H1 (cell line): ENCODE results near the gene CDH26. TPM values are rescaled to one million over a fixed set of nuclear protein-coding genes. Genes with fewer than 3 reads are reported as not detected.
A peak's percentile ranks its signal among the peaks of the same experiment; 100 is the strongest.

Source experiments
- CTCF ChIA-PET: fragments of 300-600 bp; sonication (Branson Sonifier 250); formaldehyde crosslinking; loops from one replicate; lab custom pipeline; 2021; ENCODE audit not compliant: partially characterized antibody; lab: Charles Lee
- POLR2A ChIA-PET: fragments of 300-600 bp; sonication (Branson Sonifier 250); formaldehyde crosslinking; loops from one replicate; lab custom pipeline; 2021; ENCODE audit warnings: inconsistent platforms; ENCODE audit not compliant: partially characterized antibody; lab: Charles Lee
- DNase-seq, 2 experiments: peaks; one replicate each; pipeline versions ENCODE4 v3.0.0 to v3.0.0-alpha.2; 2010 to 2022; ENCODE audit warnings: low spot score in 2 of 2, low read depth in 1 of 2, mixed read lengths in 1 of 2
- FAIRE-seq: peaks from 2 replicates; lab custom pipeline; 2011; peaks lifted over from hg19 to GRCh38; lab: Jason Lieb, UNC
- H2AFZ ChIP-seq: 2 replicates; pipeline ENCODE4 v1.8.1; 2012; ENCODE audit warnings: low read length, inconsistent platforms
- H2AK5ac ChIP-seq: 2 replicates; pipeline ENCODE4 v1.6.1; 2013; ENCODE audit warnings: low read depth, low read length
- H2BK120ac ChIP-seq: replicated peaks from 2 replicates; pipeline ENCODE3; 2013; ENCODE audit warnings: low read depth, low read length, inconsistent platforms
- H2BK12ac ChIP-seq: 2 replicates; pipeline ENCODE4 v1.6.1; 2013; ENCODE audit warnings: low read depth, low read length
- H2BK15ac ChIP-seq: 2 replicates; pipeline ENCODE4 v1.6.1; 2013; ENCODE audit warnings: low read length
- H2BK20ac ChIP-seq: 2 replicates; pipeline ENCODE4 v1.6.1; 2013; ENCODE audit warnings: low read length
- H2BK5ac ChIP-seq: 2 replicates; pipeline ENCODE4 v1.6.1; 2013; ENCODE audit warnings: low read depth, low read length
- H3K14ac ChIP-seq: 2 replicates; pipeline ENCODE4 v1.6.1; 2013; ENCODE audit warnings: inconsistent platforms; ENCODE audit not compliant: insufficient read length
- H3K18ac ChIP-seq: 2 replicates; pipeline ENCODE4 v1.6.1; 2013; ENCODE audit warnings: low read length; ENCODE audit errors: extremely low read depth
- H3K23ac ChIP-seq: 2 replicates; pipeline ENCODE4 v1.6.1; 2013; ENCODE audit warnings: inconsistent platforms; ENCODE audit not compliant: insufficient read length
- H3K23me2 ChIP-seq: 2 replicates; pipeline ENCODE4 v1.6.1; 2013; ENCODE audit warnings: low read depth, low read length
- H3K27ac ChIP-seq: 2 replicates; pipeline ENCODE4 v1.6.1; 2011; ENCODE audit warnings: low read depth, low read length, inconsistent platforms
- H3K27me3 ChIP-seq, 4 experiments: replicated peaks in 1 of 4; 1 replicate in 1 of 4; 2 replicates in 3 of 4; pipeline versions ENCODE4 v1.6.1 to v1.8.1; 2011 to 2013; ENCODE audit warnings: low read length in 3 of 4, mild to moderate bottlenecking in 3 of 4, inconsistent platforms in 2 of 4, mixed read lengths in 2 of 4, moderate library complexity in 1 of 4; ENCODE audit not compliant: control insufficient read depth in 3 of 4, insufficient read depth in 3 of 4; ENCODE audit errors: extremely low read depth in 1 of 4
- H3K36me3 ChIP-seq, 4 experiments: 2 replicates each; pipeline versions ENCODE4 v1.6.1 to v1.8.1; 2011 to 2013; ENCODE audit warnings: mild to moderate bottlenecking in 4 of 4, low read length in 3 of 4, moderate library complexity in 2 of 4, control low read depth in 1 of 4, inconsistent platforms in 1 of 4; ENCODE audit not compliant: insufficient read depth in 4 of 4, control insufficient read depth in 2 of 4
- H3K4ac ChIP-seq: replicated peaks from 2 replicates; pipeline ENCODE3; 2013; ENCODE audit warnings: low read length, low read depth, mixed read lengths, inconsistent platforms; ENCODE audit not compliant: insufficient read length
- H3K4me1 ChIP-seq, 4 experiments: replicated peaks in 1 of 4; 1 replicate in 1 of 4; 2 replicates in 3 of 4; pipeline versions ENCODE4 v1.6.1 to v1.8.1; 2011 to 2013; ENCODE audit warnings: low read length in 3 of 4, inconsistent platforms in 2 of 4, mixed read lengths in 1 of 4; ENCODE audit not compliant: insufficient read depth in 4 of 4, control insufficient read depth in 3 of 4
- H3K4me2 ChIP-seq, 2 experiments: 2 replicates each; pipeline versions ENCODE4 v1.6.1 to v1.8.1; 2011 to 2013; ENCODE audit warnings: low read depth in 2 of 2, low read length in 2 of 2, control low read depth in 1 of 2, inconsistent platforms in 1 of 2, mild to moderate bottlenecking in 1 of 2; ENCODE audit not compliant: insufficient read depth in 1 of 2
- H3K4me3 ChIP-seq, 4 experiments: fragments of 200-600, 300-600 bp in 1 of 4; sonication (generic), shearing (Covaris generic), sonication (Bioruptor Twin) in 1 of 4; 2 replicates each; pipeline versions ENCODE4 v1.5.1 to v1.8.1; 2011 to 2016; ENCODE audit warnings: low read length in 4 of 4, low read depth in 3 of 4, control low read depth in 2 of 4, inconsistent platforms in 2 of 4, mild to moderate bottlenecking in 2 of 4, mixed read lengths in 1 of 4, moderate library complexity in 1 of 4; ENCODE audit not compliant: insufficient read depth in 2 of 4; ENCODE audit errors: extremely low read depth in 1 of 4
- H3K56ac ChIP-seq: replicated peaks from 2 replicates; pipeline ENCODE3; 2013; ENCODE audit warnings: low read depth, mild to moderate bottlenecking, mixed read lengths, low read length, inconsistent platforms; ENCODE audit not compliant: insufficient read length
- H3K79me1 ChIP-seq: 2 replicates; pipeline ENCODE4 v1.6.1; 2013; ENCODE audit warnings: low read depth, low read length, control low read depth
- H3K79me2 ChIP-seq, 2 experiments: 2 replicates each; pipeline versions ENCODE4 v1.6.1 to v1.8.1; 2012 to 2013; ENCODE audit warnings: low read length in 2 of 2, mild to moderate bottlenecking in 2 of 2, inconsistent platforms in 1 of 2; ENCODE audit not compliant: insufficient read depth in 2 of 2, control insufficient read depth in 1 of 2
- H3K9ac ChIP-seq, 4 experiments: replicated peaks in 1 of 4; 1 replicate in 1 of 4; 2 replicates in 3 of 4; pipeline versions ENCODE4 v1.6.1 to v1.8.1; 2011 to 2013; ENCODE audit warnings: low read depth in 3 of 4, low read length in 3 of 4, control low read depth in 2 of 4, mild to moderate bottlenecking in 2 of 4, moderate library complexity in 2 of 4, inconsistent platforms in 1 of 4; ENCODE audit errors: extremely low read depth in 1 of 4
- H3K9me3 ChIP-seq, 2 experiments: 2 replicates each; pipeline versions ENCODE4 v1.6.1 to v1.8.1; 2012 to 2013; ENCODE audit warnings: mild to moderate bottlenecking in 2 of 2, moderate library complexity in 2 of 2, control low read depth in 1 of 2, inconsistent platforms in 1 of 2, low read depth in 1 of 2, low read length in 1 of 2, mixed read lengths in 1 of 2; ENCODE audit not compliant: insufficient read depth in 2 of 2
- H4K20me1 ChIP-seq, 2 experiments: replicated peaks in 1 of 2; 2 replicates each; pipeline versions ENCODE3 to v1.8.1; 2011 to 2013; ENCODE audit warnings: inconsistent platforms in 2 of 2, low read length in 2 of 2, mild to moderate bottlenecking in 1 of 2; ENCODE audit not compliant: insufficient read depth in 2 of 2, control insufficient read depth in 1 of 2
- H4K5ac ChIP-seq: 2 replicates; pipeline ENCODE4 v1.6.1; 2013; ENCODE audit warnings: low read length, low read depth, mixed read lengths, inconsistent platforms; ENCODE audit not compliant: insufficient read length
- H4K8ac ChIP-seq: 2 replicates; pipeline ENCODE4 v1.8.0; 2013; ENCODE audit warnings: mild to moderate bottlenecking, moderate library complexity, low read length, inconsistent platforms; ENCODE audit not compliant: insufficient read depth; ENCODE audit errors: extremely low read depth
- H4K91ac ChIP-seq: replicated peaks from 2 replicates; pipeline ENCODE3; 2013; ENCODE audit warnings: low read length, mixed read lengths, inconsistent platforms; ENCODE audit not compliant: insufficient read length
- RAD21 ChIP-seq, 2 experiments: IDR thresholded peaks in 1 of 2; conservative IDR thresholded peaks in 1 of 2; 2 replicates each; pipeline ENCODE4 v1.6.1; 2011; ENCODE audit warnings: low read depth in 2 of 2, low read length in 2 of 2, improper control_type of control experiment in 1 of 2, inconsistent platforms in 1 of 2, mild to moderate bottlenecking in 1 of 2, moderate library complexity in 1 of 2
- SP2 ChIP-seq: IDR thresholded peaks from 2 replicates; pipeline ENCODE4 v1.6.1; 2012; ENCODE audit warnings: mild to moderate bottlenecking, low read length, inconsistent platforms
- WGBS, 2 experiments: shearing (Covaris generic) in 1 of 2; methylation state at CpG; one replicate each; pipeline versions ENCODE4 v1.1.6 to v1.1.7; 2013 to 2015; ENCODE audit warnings: low lambda C conversion rate in 2 of 2, mixed read lengths in 2 of 2, inconsistent platforms in 1 of 2, low coverage in 1 of 2, missing lambda C conversion rate in 1 of 2; ENCODE audit not compliant: insufficient replicate concordance in 2 of 2, insufficient coverage in 1 of 2, insufficient read length in 1 of 2; ENCODE audit errors: extremely low coverage in 1 of 2, missing lambda C conversion rate in 1 of 2; 5-methylcytosine and 5-hydroxymethylcytosine counted together
- polyA plus RNA-seq, 7 experiments: library from polyadenylated mRNA; depleted of rRNA in 3 of 7; stranded (reverse) in 5 of 7; unstranded in 2 of 7; fragments of >200 nt in 5 of 7; fragments of 200-250 nt in 2 of 7; gene quantifications; 1 replicate in 5 of 7; 2 replicates in 1 of 7; 4 replicates in 1 of 7; pipeline versions ENCODE4 v1.2.1 to v1.2.3, GENCODE V29; 2011 to 2013; ENCODE audit warnings: missing spikeins in 2 of 7, mixed read lengths in 2 of 7
- total RNA-seq: library from RNA; stranded (reverse); fragmentation: NEBNext Ultra II Directional; extraction: Animal tissue kit (Norgen Biotek cat#: 25700); gene quantifications from 2 replicates; pipeline ENCODE4 v1.2.1, GENCODE V29; 2021

Gene CDH26
- total and polyA plus RNA-seq, 2 of the 8 experiments (the other 6 are each of a cell fraction or from before 2014, with no cell fraction given) = 1.5 to 1.7 TPM

DNA sequence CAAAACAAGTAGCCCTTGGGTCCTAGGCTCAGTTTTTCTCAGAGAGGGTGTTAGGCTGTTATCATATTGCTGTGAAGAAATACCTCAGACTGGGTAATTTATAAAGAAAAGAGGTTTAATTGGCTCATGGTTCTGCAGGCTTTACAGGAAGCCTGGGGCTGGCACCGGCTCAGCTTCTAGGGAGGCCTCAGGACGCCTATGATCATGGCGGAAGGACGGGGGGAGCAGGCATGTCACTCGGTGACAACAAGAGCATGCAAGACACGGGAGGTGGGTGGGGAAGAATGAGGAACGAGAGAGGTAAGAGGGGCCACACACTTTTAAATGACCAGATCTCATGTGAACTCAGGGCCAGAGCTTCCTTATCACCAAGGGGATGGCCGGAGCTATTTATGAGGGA is 26.9 kb downstream of the CDH26 start:
- 98% methylated on average over 8 of the region's 8 CpGs; no CpG with 5 or more reads in 1 of the 2 experiments for WGBS, 2 experiments
- H3K23ac ChIP-seq = no peak overlapping the region
- no peaks in the 10 kb centered on the region for H3K27me3 ChIP-seq
- H3K79me2 ChIP-seq = no peaks in the 10 kb centered on the region
- no peak for DNase-seq
- H4K91ac ChIP-seq = no peak overlapping the region
- H3K36me3 ChIP-seq = no peaks in the 10 kb centered on the region
- no peaks in the 10 kb centered on the region for H3K9me3 ChIP-seq
- no peak overlapping the region for H2AFZ ChIP-seq
- H3K4ac ChIP-seq = no peak overlapping the region
- H3K4me3 ChIP-seq = no peak overlapping the region
- H2BK15ac ChIP-seq = no peak overlapping the region
- no peak overlapping the region for H3K27ac ChIP-seq
- peaks cover 0 to 6% (median under 1%) of the 10 kb centered on the region in 4 experiments; a peak in 2 of 7 replicates for H3K4me1 ChIP-seq
- ChIA-PET POLR2A (no interaction called here), CTCF (interaction anchor here (0.7 to 2.0 kb wide), 3 partner anchors 9 to 65 kb away, joined by 3 to 8 read pairs (median 4); no protein-coding TSS in a partner anchor)
- H2BK5ac ChIP-seq = no peak overlapping the region
- H2BK12ac ChIP-seq = no peak overlapping the region
- FAIRE-seq = no peak
- H4K5ac ChIP-seq = no peak overlapping the region
- no peaks in the 10 kb centered on the region for H4K20me1 ChIP-seq
- no peaks in the 10 kb centered on the region for H3K23me2 ChIP-seq
- no peak for TF ChIP-seq RAD21 (IDR thresholded peaks at IDR 0.05 in 1 of 2, conservative IDR thresholded peaks at IDR 0.05 in 1 of 2; ENCODE audit: low read depth in 2 of 2, low read length in 2 of 2)
- no peak for TF ChIP-seq SP2
- no peaks in the 10 kb centered on the region for H3K79me1 ChIP-seq
- no peak overlapping the region for H3K9ac ChIP-seq
- H3K56ac ChIP-seq = no peak overlapping the region
- no peak overlapping the region for H2BK120ac ChIP-seq
- H3K4me2 ChIP-seq = no peak overlapping the region
- no peak overlapping the region for H2AK5ac ChIP-seq
- no peak overlapping the region for H3K18ac ChIP-seq
- H4K8ac ChIP-seq = peak overlapping the region; percentile 57; the same call in 1 of the 2 replicates
- H3K14ac ChIP-seq = no peak overlapping the region
- no peak overlapping the region for H2BK20ac ChIP-seq
